ENCODE measurements around the gene GABARAPL1. TPM values are rescaled to one million over a fixed set of nuclear protein-coding genes. Genes with fewer than 3 reads are reported as not detected.
"Not testable (repeated sequence)": the region's sequence is repeated elsewhere in the genome, so short reads cannot be mapped to it uniquely, and the experiment has no call there.

Gene GABARAPL1
- total RNA-seq, 1 donor from 2014 or later, result 217 TPM

- no peak for DNase-seq
- ATAC-seq, result no peak
- intact Hi-C loops (cut with micrococcal nuclease), result loop anchor here (5.0 kb wide), 1 partner anchor 40 kb away; no protein-coding TSS in a partner anchor
Measured at GRCh38 chr12:10191865-10192264, 20.8 kb upstream of the GABARAPL1 start.

GRCh38 chr12:10194160-10194670, 18.5 kb upstream of the GABARAPL1 start:
- no peak for DNase-seq
- intact Hi-C loops (cut with micrococcal nuclease), result loop anchor here (5.0 kb wide), 1 partner anchor 42 kb away; no protein-coding TSS in a partner anchor
- no peak for ATAC-seq

- intact Hi-C loops (cut with micrococcal nuclease), result no loop called here
- DNase-seq (no peak), ATAC-seq (no peak)
Measured at GRCh38 chr12:10196210-10196609, 16.5 kb upstream of the GABARAPL1 start.

GRCh38 chr12:10197879-10198278, 14.8 kb upstream of the GABARAPL1 start:
- ATAC-seq (no peak), DNase-seq (no peak)
- intact Hi-C loops (cut with micrococcal nuclease), result no loop called here

- intact Hi-C loops (cut with micrococcal nuclease); DNase-seq; ATAC-seq: not testable (repeated sequence)
Measured at GRCh38 chr12:10204495-10204894, 8.2 kb upstream of the GABARAPL1 start.

- intact Hi-C loops (cut with micrococcal nuclease), result no loop called here
- no peak for ATAC-seq
- DNase-seq, result no peak
Measured at GRCh38 chr12:10205220-10205807, 7.4 kb upstream of the GABARAPL1 start.

GRCh38 chr12:10207136-10207535, 5.5 kb upstream of the GABARAPL1 start:
- intact Hi-C loops (cut with micrococcal nuclease), result no loop called here
- ATAC-seq (no peak), DNase-seq (no peak)

GRCh38 chr12:10210225-10210624, 2.5 kb upstream of the GABARAPL1 start:
- no peak for DNase-seq
- no peak for ATAC-seq

GRCh38 chr12:10211101-10211939, 1.4 kb upstream of the GABARAPL1 start:
- intact Hi-C loops (cut with micrococcal nuclease), result no loop called here
- no peak for DNase-seq
- no peak for ATAC-seq

More at GRCh38 chr12:10210225-10210624, 2.5 kb upstream of the GABARAPL1 start:
- intact Hi-C loops (cut with micrococcal nuclease), result no loop called here

GRCh38 chr12:10211940-10212738, 538 bp upstream of the GABARAPL1 start:
- ATAC-seq (peak; percentile 92), DNase-seq (peak; percentile 98)
- intact Hi-C loops (cut with micrococcal nuclease), result no loop called here

- DNase-seq, result peak; percentile 78
- peak; percentile 64 for ATAC-seq
- intact Hi-C loops (cut with micrococcal nuclease), result no loop called here
Measured at GRCh38 chr12:10213168-10214135, 775 bp downstream of the GABARAPL1 start.

- DNase-seq (no peak), ATAC-seq (no peak)
- intact Hi-C loops (cut with micrococcal nuclease), result no loop called here
Measured at GRCh38 chr12:10214136-10214894, 1.6 kb downstream of the GABARAPL1 start.

GRCh38 chr12:10214895-10215267, 2.2 kb downstream of the GABARAPL1 start:
- intact Hi-C loops (cut with micrococcal nuclease), result no loop called here
- ATAC-seq (no peak), DNase-seq (no peak)

GRCh38 chr12:10215436-10215835, 2.8 kb downstream of the GABARAPL1 start:
- intact Hi-C loops (cut with micrococcal nuclease), result no loop called here
- DNase-seq, result no peak
- no peak for ATAC-seq

- ATAC-seq; intact Hi-C loops (cut with micrococcal nuclease); DNase-seq: not testable (repeated sequence)
Measured at GRCh38 chr12:10215946-10216345, 3.3 kb downstream of the GABARAPL1 start.

GRCh38 chr12:10218021-10218420, 5.3 kb downstream of the GABARAPL1 start:
- DNase-seq (no peak), ATAC-seq (no peak)
- intact Hi-C loops (cut with micrococcal nuclease), result no loop called here

- DNase-seq (peak; percentile 75), ATAC-seq (peak; percentile 95)
- intact Hi-C loops (cut with micrococcal nuclease), result no loop called here
Measured at GRCh38 chr12:10220398-10221077, 7.9 kb downstream of the GABARAPL1 start.

Measured in left ventricle myocardium superior (tissue), 1 donor.